K562 (cell line): ENCODE measurements around the gene SDK1. TPM values are rescaled to one million over a fixed set of nuclear protein-coding genes. Genes with fewer than 3 reads are reported as not detected.

Experiments used
- ATAC-seq: fragments of 200-7000 bp; cut with Tn5 transposase; 3 replicates; pipeline ENCODE4 v1.9.1; 2020; ENCODE audit warnings: moderate library complexity
- BruUV-seq: library from RNA; stranded (reverse); fragments of 400-500 nt; replicated peaks from 2 replicates; lab custom pipeline; 2021; lab: Mats Ljungman, UMichigan
- CTCF ChIA-PET: fragments of 300-600 bp; formaldehyde crosslinking; extraction: SDS; loops from one replicate; lab custom pipeline; 2021; ENCODE audit warnings: low intra/inter-chr PET ratio; lab: Yijun Ruan, JAX
- POLR2A ChIA-PET: fragments of 300-600, 350-650 bp; sonication (Branson Sonifier 250); formaldehyde crosslinking; extraction: SDS; loops from one replicate; lab custom pipeline; 2021; ENCODE audit warnings: antibody characterized with exemption, inconsistent platforms; lab: Yijun Ruan, JAX
- DNase-seq, 4 experiments: peaks; one replicate each; pipeline versions ENCODE4 v3.0.0 to v3.0.0-alpha.2; 2011 to 2018; ENCODE audit warnings: low spot score in 3 of 4, mixed read lengths in 3 of 4; ENCODE audit errors: extremely low read depth in 1 of 4
- FAIRE-seq: peaks from 2 replicates; lab custom pipeline; 2011; peaks lifted over from hg19 to GRCh38; lab: Jason Lieb, UNC
- H2AFZ ChIP-seq: 2 replicates; pipeline ENCODE4 v1.6.0; 2011; ENCODE audit warnings: low read depth, low read length, control low read depth, inconsistent platforms
- H3K27ac ChIP-seq: fragments of 200-600 bp; 3 replicates; pipeline ENCODE4 v1.8.0; 2011; ENCODE audit warnings: low read depth, mild to moderate bottlenecking, control low read depth, inconsistent platforms, low read length, moderate library complexity, mixed read lengths; ENCODE audit errors: extremely low read depth
- H3K27me3 ChIP-seq, 2 experiments: fragments of 300-600 bp in 1 of 2; 2 replicates in 1 of 2; 3 replicates in 1 of 2; pipeline versions ENCODE4 v1.6.0 to v1.8.0; 2011; ENCODE audit warnings: inconsistent platforms in 2 of 2, low read length in 2 of 2, mild to moderate bottlenecking in 1 of 2, mixed read lengths in 1 of 2, moderate library complexity in 1 of 2; ENCODE audit not compliant: control insufficient read depth in 2 of 2, insufficient read depth in 2 of 2
- H3K36me3 ChIP-seq: fragments of 300-600 bp; 3 replicates; pipeline ENCODE4 v1.8.0; 2011; ENCODE audit warnings: mild to moderate bottlenecking, low read length, inconsistent platforms; ENCODE audit not compliant: control insufficient read depth, insufficient read depth
- H3K4me1 ChIP-seq, 2 experiments: fragments of 200-600 bp in 1 of 2; replicated peaks in 1 of 2; 2 replicates in 1 of 2; 3 replicates in 1 of 2; pipeline versions ENCODE4 v1.5.1 to v1.8.0; 2011; ENCODE audit warnings: inconsistent platforms in 2 of 2, low read length in 2 of 2, mild to moderate bottlenecking in 1 of 2, mixed read lengths in 1 of 2, moderate library complexity in 1 of 2; ENCODE audit not compliant: control insufficient read depth in 2 of 2, insufficient read depth in 2 of 2
- H3K4me2 ChIP-seq: 2 replicates; pipeline ENCODE4 v1.6.1; 2011; ENCODE audit warnings: low read length, control low read depth, inconsistent platforms, mixed read lengths; ENCODE audit not compliant: insufficient read depth
- H3K4me3 ChIP-seq: fragments of 200-600 bp; sonication (generic), shearing (Covaris generic); 2 replicates; pipeline ENCODE4 v1.5.1; 2016; ENCODE audit warnings: control low read depth, inconsistent platforms
- H3K79me2 ChIP-seq: fragments of 200-600 bp; 3 replicates; pipeline ENCODE4 v1.8.0; 2011; ENCODE audit warnings: low read length, inconsistent platforms; ENCODE audit not compliant: control insufficient read depth, insufficient read depth
- H3K9ac ChIP-seq, 2 experiments: 2 replicates each; pipeline versions ENCODE4 v1.6.0 to v1.6.1; 2011; ENCODE audit warnings: low read depth in 2 of 2, low read length in 2 of 2, control low read depth in 1 of 2, inconsistent platforms in 1 of 2, mild to moderate bottlenecking in 1 of 2, mixed read lengths in 1 of 2; ENCODE audit not compliant: insufficient read depth in 1 of 2
- H3K9me1 ChIP-seq: one replicate; pipeline ENCODE4 v1.6.0; 2011; ENCODE audit warnings: inconsistent platforms, mild to moderate bottlenecking, low read length, moderate library complexity; ENCODE audit not compliant: control insufficient read depth, insufficient read depth
- H3K9me3 ChIP-seq: replicated peaks from 2 replicates; pipeline ENCODE4 v1.5.1; 2011; ENCODE audit warnings: low read depth, low read length, inconsistent platforms; ENCODE audit not compliant: control insufficient read depth, insufficient read depth
- H4K20me1 ChIP-seq: replicated peaks from 2 replicates; pipeline ENCODE4 v1.6.1; 2011; ENCODE audit warnings: low read length, inconsistent platforms, mixed read lengths; ENCODE audit not compliant: control insufficient read depth, insufficient read depth
- ATF7 ChIP-seq: fragments of 450-650 bp; IDR thresholded peaks from 2 replicates; pipeline ENCODE4 v1.7.1; 2014; ENCODE audit warnings: mild to moderate bottlenecking, moderate library complexity
- CBFB ChIP-seq: sonication (generic); formaldehyde crosslinking; IDR thresholded peaks from 2 replicates; pipeline ENCODE4 v1.4.0; 2020; ENCODE audit warnings: mild to moderate bottlenecking, missing genetic modification reagents
- FIP1L1 ChIP-seq: fragments of 200-400 bp; formaldehyde crosslinking; IDR thresholded peaks from 2 replicates; pipeline ENCODE4 v1.6.1; 2018; ENCODE audit warnings: mild to moderate bottlenecking, low read depth, low read length; ENCODE audit not compliant: poor library complexity, severe bottlenecking
- KAT7 ChIP-seq: sonication (generic); formaldehyde crosslinking; IDR thresholded peaks from 2 replicates; pipeline ENCODE4 v1.8.0; 2022; ENCODE audit warnings: missing genetic modification reagents, mild to moderate bottlenecking, borderline replicate concordance
- SIN3A ChIP-seq, 2 experiments: fragments of 150-350 bp in 1 of 2; IDR thresholded peaks; 2 replicates each; pipeline ENCODE4 v1.6.1; 2011 to 2016; ENCODE audit warnings: borderline replicate concordance in 2 of 2, low read depth in 2 of 2, low read length in 2 of 2, mild to moderate bottlenecking in 2 of 2, moderate library complexity in 2 of 2; ENCODE audit not compliant: control insufficient read depth in 1 of 2
- SMARCA4 ChIP-seq: fragments of 450-650 bp; IDR thresholded peaks from 2 replicates; pipeline ENCODE4 v1.6.1; 2016
- SMARCB1 ChIP-seq: IDR thresholded peaks from 2 replicates; pipeline ENCODE4 v1.6.1; 2011; ENCODE audit warnings: improper control_type of control experiment, low read depth; ENCODE audit not compliant: insufficient read length
- ZBTB33 ChIP-seq: sonication (generic); formaldehyde crosslinking; IDR thresholded peaks from 2 replicates; pipeline ENCODE4 v1.8.1; 2023; ENCODE audit warnings: mild to moderate bottlenecking, missing genetic modification reagents
- ZNF512 ChIP-seq: IDR thresholded peaks from 2 replicates; pipeline ENCODE4 v1.6.1; 2016; ENCODE audit warnings: missing genetic modification characterization, missing compliant biosample characterization
- ZNF668 ChIP-seq: fragments of 250-450 bp; sonication (Bioruptor Pico); IDR thresholded peaks from 2 replicates; pipeline ENCODE4 v1.8.0; 2022; ENCODE audit warnings: mild to moderate bottlenecking, inconsistent platforms
- ZNF778 ChIP-seq: fragments of 450-650 bp; formaldehyde crosslinking; IDR thresholded peaks from 2 replicates; pipeline ENCODE4 v1.4.0; 2020; ENCODE audit warnings: mild to moderate bottlenecking, moderate library complexity
- WGBS: fragments of 100-300 bp; shearing (Covaris generic); methylation state at CpG from one replicate; pipeline ENCODE4 v1.1.6; 2016; ENCODE audit warnings: low coverage, mixed read lengths; ENCODE audit not compliant: insufficient coverage; ENCODE audit errors: missing lambda C conversion rate; 5-methylcytosine and 5-hydroxymethylcytosine counted together
- in situ Hi-C: fragments of 300-500 bp; cut with MboI; formaldehyde crosslinking; loops from 4 replicates; pipeline ENCODE4 v1.15.0; 2018; ENCODE audit warnings: inconsistent platforms, mixed read lengths
- intact Hi-C: fragments of 100-400 bp; cut with micrococcal nuclease; formaldehyde crosslinking; loops from 2 replicates; pipeline ENCODE4 v1.14.2; 2022
- polyA plus RNA-seq, 8 experiments: library from polyadenylated mRNA; depleted of rRNA in 4 of 8; stranded (reverse) in 5 of 8; unstranded in 3 of 8; fragments of >200 nt; fragmentation: Nextera tagmentation in 2 of 8; fragmentation: Illumina TruSeq in 1 of 8; extraction: Ambion mirVana in 2 of 8; extraction: Trizol in 1 of 8; gene quantifications; 2 replicates each; pipeline versions ENCODE4 v1.2.1 to v1.2.3, GENCODE V29; 2011 to 2014; ENCODE audit warnings: inconsistent platforms in 1 of 8, missing spikeins in 1 of 8
- total RNA-seq, 7 experiments: library from RNA; depleted of rRNA in 6 of 7; stranded (reverse); fragments of >200 nt in 6 of 7; fragmentation: Illumina TruSeq in 2 of 7; extraction: Trizol in 2 of 7; gene quantifications; 2 replicates each; pipeline versions ENCODE4 v1.2.1 to v1.2.3, GENCODE V29; 2011 to 2021; ENCODE audit warnings: low replicate concordance in 1 of 7

The SDK1 gene
- total and polyA plus RNA-seq, 9 of the 15 experiments (the other 6 are each of a cell fraction or from before 2014, with no cell fraction given) = 0.16 TPM; not detected in 8

- TF ChIP-seq CBFB (CRISPR knock-in tag) (no peak), ATF7 (no peak)
Observed at GRCh38 chr7:4302203-4302905, 1001.3 kb downstream of the SDK1 start (continued).

GRCh38 chr7:4307316-4308204 is 1006.5 kb downstream of the SDK1 start:
- POLR2A ChIA-PET = no interaction called here
- H3K9me3 ChIP-seq = no peaks in the 10 kb centered on the region
- peaks cover 23 to 54% of the 10 kb centered on the region in 2 experiments; a peak in 4 of 5 replicates for H3K27me3 ChIP-seq
- in situ Hi-C loops = no loop called here
- BruUV-seq = no TSS peak
- no peak overlapping the region for H3K9ac ChIP-seq
- TF ChIP-seq SIN3A (IDR thresholded peaks at IDR 0.05; ENCODE audit: borderline replicate concordance in 2 of 2, control insufficient read depth in 1 of 2, low read depth in 2 of 2, low read length in 2 of 2) (no peak), ZBTB33 (no peak), ZNF512 (tag) (no peak), KAT7 (no peak), SMARCB1 (no peak), FIP1L1 (no peak), ZNF668 (CRISPR knock-in tag) (no peak), ZNF778 (CRISPR knock-in tag) (no peak), SMARCA4 (no peak)
- H3K4me1 ChIP-seq = no peaks in the 10 kb centered on the region
- no peaks in the 10 kb centered on the region for H3K9me1 ChIP-seq
- no peaks in the 10 kb centered on the region for H3K36me3 ChIP-seq
- FAIRE-seq = no peak
- no peak overlapping the region for H3K27ac ChIP-seq
- ATAC-seq = no peak
- no peak overlapping the region for H3K4me3 ChIP-seq
- WGBS = 1% methylated on average over 24 of the region's 28 CpGs
- no peaks in the 10 kb centered on the region; the same call in 1 of the 2 replicates for H4K20me1 ChIP-seq
- CTCF ChIA-PET = no interaction called here
- no peak for DNase-seq
- intact Hi-C loops = no loop called here
- H2AFZ ChIP-seq = no peak overlapping the region
- no peak overlapping the region for H3K4me2 ChIP-seq
- no peaks in the 10 kb centered on the region for H3K79me2 ChIP-seq
